KBM-7 (cell line): ENCODE results near the gene CASTOR1.
"Not testable (repeated sequence)": the region's sequence is repeated elsewhere in the genome, so short reads cannot be mapped to it uniquely, and the experiment has no call there.

Source experiments
- DNase-seq: peaks from one replicate; pipeline ENCODE4 v3.0.0-alpha.2; 2015
- in situ Hi-C: fragments of 300-500 bp; cut with MboI; formaldehyde crosslinking; loops from 2 replicates; pipeline ENCODE4 v1.14.3; 2020; ENCODE audit warnings: low sequenced_read_pairs, low pct_unique_long_range_greater_than_20kb, mixed read lengths

Gene CASTOR1

DNA sequence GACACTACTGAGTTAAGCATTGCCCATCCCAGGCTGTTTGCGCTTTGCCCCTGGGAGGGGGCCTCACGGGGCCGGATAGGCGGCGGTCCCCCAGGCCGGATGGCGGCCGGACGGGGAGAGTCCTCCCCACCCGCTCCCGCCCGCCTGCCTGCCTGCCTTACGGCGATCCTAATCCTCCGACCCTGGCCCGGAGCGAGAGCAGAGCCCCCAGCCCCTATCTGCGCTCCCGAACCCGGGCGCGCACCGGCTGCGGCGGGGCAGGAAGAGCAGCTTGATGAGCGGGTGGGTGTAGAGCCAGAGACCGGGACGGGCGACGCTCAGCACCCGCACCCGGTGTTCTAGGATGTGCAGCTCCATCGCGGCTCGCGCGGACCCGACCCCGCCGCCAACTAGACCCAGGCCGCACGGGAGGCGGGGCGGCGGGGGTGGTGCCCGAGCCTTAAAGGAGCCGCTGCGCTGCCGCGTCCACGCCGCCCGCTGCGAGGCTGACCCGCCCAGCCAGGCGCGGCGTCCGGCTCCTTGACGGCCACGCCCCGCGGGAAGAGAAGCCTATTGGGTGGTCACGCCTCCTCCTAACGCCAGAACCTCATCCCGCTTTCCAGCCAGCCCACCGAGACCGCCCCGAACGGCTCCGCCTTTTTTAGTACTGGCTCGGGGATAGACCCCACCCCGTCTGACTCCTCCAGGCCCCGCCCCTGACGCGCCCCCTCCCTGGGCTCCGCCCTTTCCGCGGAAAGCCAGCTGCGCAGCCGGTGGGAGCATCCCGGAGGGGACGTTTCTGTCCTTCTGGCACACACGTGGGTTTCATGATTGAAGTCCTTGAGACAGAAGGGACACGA lies at the start of gene CASTOR1:
Gene CASTOR1 (minus strand): TSS at position 365 of the 839 bp plus-strand sequence. CDS start 8 bp downstream, at position 357.
- in situ Hi-C loops, result no loop called here
- DNase-seq, result peak; percentile 96

DNA sequence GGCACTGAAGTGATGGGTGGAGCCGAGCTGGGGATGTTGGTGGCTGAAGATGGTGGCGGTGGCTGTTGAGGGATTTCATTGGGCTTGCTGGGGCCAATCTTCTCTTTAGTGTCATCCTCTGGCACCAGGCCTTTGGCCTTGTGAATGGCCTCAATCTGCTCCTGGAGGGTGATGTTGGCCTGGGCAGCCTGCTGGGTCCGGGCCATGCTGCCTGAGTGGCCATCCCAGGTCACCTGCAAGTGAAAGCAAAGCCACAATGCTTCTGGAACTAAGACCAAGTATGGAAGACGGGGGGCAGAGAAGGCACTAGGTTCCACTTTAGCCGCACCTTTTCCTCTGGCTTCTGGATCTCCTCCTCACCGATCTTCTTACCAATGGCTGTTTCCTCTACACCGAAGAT lies 49.5 kb upstream of the CASTOR1 start:
- in situ Hi-C loops, result no loop called here

GRCh38 chr22:30338341-30338740 lies 49.0 kb upstream of the CASTOR1 start:
- DNase-seq, in situ Hi-C loops: not testable (repeated sequence)

More for the DNA sequence above, 49.5 kb upstream of the CASTOR1 start:
- DNase-seq, result no peak

DNA sequence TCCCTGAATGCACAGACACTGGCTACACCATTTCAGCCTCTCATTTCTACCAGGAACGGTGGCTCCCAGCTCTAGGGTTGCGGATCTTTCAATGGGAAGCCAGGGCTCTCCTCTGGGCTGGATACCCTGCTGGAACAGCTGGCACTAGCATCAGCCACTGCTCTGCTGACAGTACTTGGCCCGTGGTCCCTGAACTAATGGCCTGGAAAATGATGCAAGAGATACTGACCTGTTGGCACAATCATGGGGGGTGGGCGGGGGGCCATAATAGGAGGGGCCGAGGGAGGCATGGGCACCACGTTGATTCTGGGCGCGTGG lies 48.1 kb upstream of the CASTOR1 start:
- DNase-seq, result no peak
- in situ Hi-C loops, result no loop called here

- no peak for DNase-seq
- in situ Hi-C loops, result no loop called here
These were observed 47.6 kb upstream of the CASTOR1 start for GRCh38 chr22:30336752-30337460.

DNA sequence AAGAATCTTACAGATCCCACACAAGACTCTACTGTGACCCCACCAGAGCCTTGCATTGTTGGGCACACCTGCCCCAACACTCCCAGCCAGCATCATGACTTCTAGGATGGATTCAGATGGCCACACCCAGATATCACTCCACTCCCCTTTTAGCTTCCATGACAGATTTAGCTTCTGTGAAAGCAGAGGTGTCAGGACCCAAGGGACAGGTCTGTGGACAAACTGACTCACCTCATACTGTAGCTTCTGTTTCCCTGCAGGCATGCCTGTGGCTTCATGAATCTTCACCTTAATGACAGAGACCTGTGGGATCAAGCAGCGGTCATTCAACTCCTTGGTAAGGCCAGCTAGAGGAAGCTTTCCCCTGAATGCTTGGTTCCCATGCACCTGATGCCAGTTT lies 45.9 kb upstream of the CASTOR1 start:
- in situ Hi-C loops, result no loop called here
- DNase-seq, result no peak

GRCh38 chr22:30334646-30335045 lies 45.3 kb upstream of the CASTOR1 start:
- no peak for DNase-seq
- in situ Hi-C loops, result no loop called here

DNA sequence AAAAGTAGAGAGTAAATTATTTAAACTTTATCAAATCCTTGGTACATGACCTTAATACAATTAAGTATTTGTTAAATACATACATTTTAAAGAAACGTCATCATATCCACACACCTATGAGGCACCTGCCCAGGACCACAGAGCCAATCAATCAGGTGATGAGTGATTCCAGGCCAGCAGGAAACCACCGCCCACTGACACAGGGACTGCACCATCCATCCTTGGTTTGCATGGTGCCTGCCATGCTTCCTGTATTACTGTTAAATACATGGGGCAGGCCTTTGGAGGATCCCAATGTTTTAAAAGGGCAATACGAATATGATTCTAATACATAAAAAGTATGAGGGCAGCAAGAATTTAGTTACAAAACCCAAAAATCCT lies 44.4 kb upstream of the CASTOR1 start:
- in situ Hi-C loops, result no loop called here
- no peak for DNase-seq

GRCh38 chr22:30332994-30333706 lies 43.8 kb upstream of the CASTOR1 start:
- no peak for DNase-seq
- in situ Hi-C loops, result no loop called here

DNA sequence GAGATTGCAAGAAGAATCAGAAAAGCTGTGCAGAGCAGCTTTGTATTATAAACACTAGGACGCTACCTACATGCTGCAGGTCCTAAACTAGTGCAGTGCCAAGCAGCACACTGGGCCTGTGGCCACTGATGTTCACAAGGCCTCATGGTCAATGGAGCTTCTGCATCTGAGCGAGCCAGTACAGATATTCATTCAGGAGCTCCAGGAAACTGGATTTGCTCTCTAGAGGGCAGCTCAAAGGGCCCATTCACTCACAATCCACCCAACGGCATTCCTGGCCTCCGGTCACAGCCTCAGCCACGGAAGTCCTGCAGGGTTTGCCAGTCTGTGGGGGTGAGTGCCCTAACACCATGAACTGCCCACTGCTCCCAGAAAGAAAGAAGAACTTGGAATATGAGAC lies 43.2 kb upstream of the CASTOR1 start:
- in situ Hi-C loops, result no loop called here

DNA sequence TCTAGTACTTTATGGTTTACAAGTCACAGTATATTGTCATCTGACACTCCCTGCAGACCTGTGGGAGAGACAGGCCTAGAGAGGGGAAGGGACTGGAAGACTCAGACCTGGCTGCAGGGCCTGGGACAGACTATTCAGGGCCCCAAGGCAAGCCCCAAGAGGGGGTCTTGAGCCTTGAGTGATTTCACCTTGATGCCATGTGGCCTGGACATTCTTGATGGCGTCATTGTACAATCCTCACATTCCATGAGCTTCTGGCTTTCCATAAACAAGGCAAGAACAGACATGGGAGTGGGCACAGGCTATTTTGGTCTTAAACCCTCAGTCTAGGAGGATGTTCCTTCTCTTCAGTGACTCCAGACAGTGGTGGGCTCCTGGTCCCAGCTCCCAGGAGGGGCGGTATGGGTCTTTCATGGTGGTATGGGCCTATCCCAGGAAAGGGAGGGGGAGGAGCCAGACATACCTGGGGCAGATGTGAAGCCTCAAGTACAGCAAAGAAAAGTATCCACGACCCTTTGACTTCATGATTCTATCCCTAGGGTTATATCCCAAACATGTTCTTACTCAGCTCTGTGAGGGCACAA lies 39.3 kb upstream of the CASTOR1 start:
- no peak for DNase-seq
- in situ Hi-C loops, result no loop called here

More for the DNA sequence above, 43.2 kb upstream of the CASTOR1 start:
- DNase-seq, result no peak

DNA sequence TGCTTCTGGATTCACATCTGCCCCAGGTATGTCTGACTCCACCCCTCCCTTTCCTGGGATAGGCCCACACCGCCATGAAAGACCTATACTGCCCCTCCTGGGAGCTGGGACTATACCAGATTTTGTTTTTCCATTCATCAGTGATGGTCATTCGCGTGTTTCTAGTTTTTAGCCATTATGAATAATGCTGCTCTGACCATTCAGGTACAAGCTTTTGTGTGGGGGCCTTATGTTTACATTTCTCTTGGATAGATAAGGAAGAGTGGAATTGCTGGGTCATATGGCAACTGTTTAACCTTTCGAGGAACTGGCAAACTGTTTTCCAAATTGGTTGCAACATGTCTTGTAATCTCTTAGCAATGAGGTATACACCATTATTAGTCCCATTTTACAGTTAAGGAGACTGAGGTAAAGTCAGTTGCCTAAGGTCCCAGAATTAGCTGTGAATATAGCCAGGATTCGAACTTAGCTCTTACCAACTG lies 38.6 kb upstream of the CASTOR1 start:
- no peak for DNase-seq
- in situ Hi-C loops, result no loop called here

GRCh38 chr22:30326706-30327362 lies 37.5 kb upstream of the CASTOR1 start, which contains the start of gene TBC1D10A:
TSS of gene TBC1D10A (minus strand) at chr22:30326941. CDS start at chr22:30326881, 60 bp downstream.
- in situ Hi-C loops, result no loop called here
- DNase-seq, result peak; percentile 85

GRCh38 chr22:30326255-30326705 lies 37.0 kb upstream of the CASTOR1 start:
- no peak for DNase-seq

DNA sequence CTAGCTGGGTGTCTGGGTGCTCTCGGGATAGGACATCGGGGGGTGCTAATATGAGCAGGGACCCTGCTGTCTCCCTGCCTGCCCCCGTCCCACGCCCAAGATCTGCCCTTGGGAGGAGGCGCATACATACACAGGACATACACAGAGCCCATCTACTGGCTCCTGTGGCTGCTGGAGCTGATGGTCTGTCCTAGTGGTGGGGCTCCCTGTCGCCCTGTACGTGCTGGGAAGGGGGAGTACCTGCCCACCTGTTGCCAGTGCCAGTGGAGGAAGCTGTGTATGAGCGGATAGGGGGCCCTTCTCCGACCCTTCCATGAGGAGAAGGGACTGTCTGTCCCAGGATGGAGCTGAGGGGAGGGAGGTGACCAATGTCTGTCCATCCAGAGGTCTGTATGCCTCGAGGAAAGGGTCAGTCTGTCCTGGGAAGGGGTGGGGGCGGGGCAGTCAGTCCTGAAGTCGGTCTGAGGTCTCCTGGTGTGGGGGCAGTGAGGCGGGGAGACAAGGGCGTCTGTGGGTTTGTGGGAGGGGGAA lies 36.5 kb upstream of the CASTOR1 start:
- DNase-seq, result no peak

More at GRCh38 chr22:30326255-30326705, 37.0 kb upstream of the CASTOR1 start:
- in situ Hi-C loops, result no loop called here

GRCh38 chr22:30325065-30325720 lies 35.9 kb upstream of the CASTOR1 start:
- in situ Hi-C loops, result no loop called here
- DNase-seq, result no peak

More for the DNA sequence above, 36.5 kb upstream of the CASTOR1 start:
- in situ Hi-C loops, result no loop called here

GRCh38 chr22:30324014-30324730 lies 34.9 kb upstream of the CASTOR1 start:
- no peak for DNase-seq
- in situ Hi-C loops, result no loop called here
